Prostate gland (tissue), 2 donors: ENCODE results near the gene ST8SIA6.

Source experiments
- POLR2A ChIP-seq: fragments of 450-650 bp; IDR thresholded peaks from one replicate; pipeline ENCODE4 v1.6.1; 2016; ENCODE audit warnings: antibody characterized with exemption, mild to moderate bottlenecking
- TF ChIP-seq, protein P1 (sequence below), 4 experiments: fragments of 200-600 bp in 2 of 4; fragments of 450-650 bp in 2 of 4; sonication (generic) in 2 of 4; IDR thresholded peaks; 1 replicate in 3 of 4; 2 replicates in 1 of 4; pipeline ENCODE4 v1.5.1; 2016 to 2019; ENCODE audit warnings: antibody characterized with exemption in 4 of 4, mild to moderate bottlenecking in 2 of 4, moderate library complexity in 2 of 4

DNA sequence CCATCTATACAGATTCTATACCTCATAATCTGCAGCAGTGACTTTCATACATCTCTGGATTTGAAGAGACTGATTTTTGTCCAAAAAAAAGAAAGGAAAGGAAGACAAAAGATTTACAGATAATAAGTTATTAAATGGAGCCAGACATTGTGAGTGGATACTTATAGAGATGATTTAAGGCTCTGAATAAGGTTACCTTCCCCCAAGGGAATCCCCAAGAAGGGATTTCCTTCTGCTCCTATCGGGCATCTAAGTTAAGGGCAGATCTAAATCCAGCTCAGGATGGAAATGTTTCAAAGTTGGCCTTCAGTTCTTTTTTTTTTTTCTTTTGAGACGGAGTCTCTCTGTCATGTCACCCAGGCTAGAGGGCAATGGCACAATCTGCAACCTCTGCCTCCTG is 97.6 kb downstream of the ST8SIA6 start:
- TF ChIP-seq, protein P1, sequence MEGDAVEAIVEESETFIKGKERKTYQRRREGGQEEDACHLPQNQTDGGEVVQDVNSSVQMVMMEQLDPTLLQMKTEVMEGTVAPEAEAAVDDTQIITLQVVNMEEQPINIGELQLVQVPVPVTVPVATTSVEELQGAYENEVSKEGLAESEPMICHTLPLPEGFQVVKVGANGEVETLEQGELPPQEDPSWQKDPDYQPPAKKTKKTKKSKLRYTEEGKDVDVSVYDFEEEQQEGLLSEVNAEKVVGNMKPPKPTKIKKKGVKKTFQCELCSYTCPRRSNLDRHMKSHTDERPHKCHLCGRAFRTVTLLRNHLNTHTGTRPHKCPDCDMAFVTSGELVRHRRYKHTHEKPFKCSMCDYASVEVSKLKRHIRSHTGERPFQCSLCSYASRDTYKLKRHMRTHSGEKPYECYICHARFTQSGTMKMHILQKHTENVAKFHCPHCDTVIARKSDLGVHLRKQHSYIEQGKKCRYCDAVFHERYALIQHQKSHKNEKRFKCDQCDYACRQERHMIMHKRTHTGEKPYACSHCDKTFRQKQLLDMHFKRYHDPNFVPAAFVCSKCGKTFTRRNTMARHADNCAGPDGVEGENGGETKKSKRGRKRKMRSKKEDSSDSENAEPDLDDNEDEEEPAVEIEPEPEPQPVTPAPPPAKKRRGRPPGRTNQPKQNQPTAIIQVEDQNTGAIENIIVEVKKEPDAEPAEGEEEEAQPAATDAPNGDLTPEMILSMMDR (IDR thresholded peaks at IDR 0.05), result no peak
- no peak for TF ChIP-seq POLR2A
